HG03439 (cell line): ENCODE results near the gene WWOX.
"Not testable (repeated sequence)": the region's sequence is repeated elsewhere in the genome, so short reads cannot be mapped to it uniquely, and the experiment has no call there.

Source experiments
- ATAC-seq: cut with Tn5 transposase; IDR thresholded peaks from one replicate; pipeline ENCODE4 v1.9.1; 2021; ENCODE audit warnings: mild to moderate bottlenecking, moderate library complexity; ENCODE audit not compliant: unreplicated experiment

Gene WWOX

GRCh38 chr16:78667675-78668074, 568.2 kb downstream of the WWOX start:
- ATAC-seq: no peak

GRCh38 chr16:78668393-78668792, 568.9 kb downstream of the WWOX start:
- ATAC-seq: no peak

- ATAC-seq: no peak
These were observed 570.5 kb downstream of the WWOX start for GRCh38 chr16:78669994-78670393.

DNA sequence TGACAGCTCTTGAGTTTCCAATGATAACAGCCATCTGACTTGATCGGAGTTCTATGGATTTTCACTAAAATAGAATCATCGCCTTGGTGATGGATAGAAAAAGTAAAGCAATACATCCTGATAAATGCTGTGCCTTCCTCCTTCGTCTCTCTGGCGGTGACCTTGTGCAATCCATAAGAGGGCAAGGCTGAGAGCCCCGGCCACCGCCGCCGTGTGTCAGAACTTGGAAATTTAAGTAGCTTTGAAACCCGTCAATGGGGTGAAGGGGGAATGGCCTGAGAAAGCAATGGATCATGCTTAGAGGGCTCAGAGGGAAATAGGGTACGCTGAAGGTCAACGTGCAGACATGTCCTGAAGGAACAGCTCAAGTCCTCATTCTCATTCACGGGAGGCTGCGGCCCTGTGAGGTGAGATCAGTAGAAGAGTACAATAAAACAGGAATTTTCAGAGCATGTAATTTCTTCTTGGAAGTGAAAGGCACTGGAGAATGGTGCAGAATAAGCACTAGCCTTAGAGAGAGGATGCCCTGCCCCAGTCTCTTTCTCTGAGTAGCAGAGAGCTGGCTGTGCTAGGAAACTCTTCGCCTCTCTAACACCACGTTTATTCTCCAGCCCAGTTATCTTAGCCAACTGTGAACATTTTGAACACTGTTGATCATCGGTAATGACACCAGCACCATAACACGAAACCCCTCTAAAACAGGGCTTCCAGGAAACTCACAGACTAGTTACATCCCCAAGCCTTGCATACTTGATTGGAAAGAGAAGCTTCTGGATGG, 573.5 kb downstream of the WWOX start:
- no peak for ATAC-seq

DNA sequence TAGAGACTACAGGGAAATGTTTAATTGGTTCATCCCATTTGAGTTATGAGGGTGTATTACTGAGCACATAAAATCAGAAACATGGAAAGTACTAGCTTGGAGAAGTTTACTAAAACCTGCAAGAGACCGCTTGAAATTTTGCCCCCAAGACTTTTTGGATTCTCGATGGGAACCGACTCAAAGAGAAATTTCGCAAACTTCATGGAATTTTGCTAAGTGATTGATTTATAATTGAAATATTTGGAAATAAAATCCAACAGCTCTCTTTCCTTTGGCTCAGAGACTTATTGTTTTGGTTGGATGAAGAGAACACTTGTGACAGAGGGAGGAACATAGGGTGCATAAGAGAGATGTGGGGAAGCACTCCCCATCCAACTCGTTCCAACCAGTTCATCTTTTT, 574.4 kb downstream of the WWOX start:
- ATAC-seq: no peak

- no peak for ATAC-seq
These were observed 575.9 kb downstream of the WWOX start for GRCh38 chr16:78675312-78675711.

DNA sequence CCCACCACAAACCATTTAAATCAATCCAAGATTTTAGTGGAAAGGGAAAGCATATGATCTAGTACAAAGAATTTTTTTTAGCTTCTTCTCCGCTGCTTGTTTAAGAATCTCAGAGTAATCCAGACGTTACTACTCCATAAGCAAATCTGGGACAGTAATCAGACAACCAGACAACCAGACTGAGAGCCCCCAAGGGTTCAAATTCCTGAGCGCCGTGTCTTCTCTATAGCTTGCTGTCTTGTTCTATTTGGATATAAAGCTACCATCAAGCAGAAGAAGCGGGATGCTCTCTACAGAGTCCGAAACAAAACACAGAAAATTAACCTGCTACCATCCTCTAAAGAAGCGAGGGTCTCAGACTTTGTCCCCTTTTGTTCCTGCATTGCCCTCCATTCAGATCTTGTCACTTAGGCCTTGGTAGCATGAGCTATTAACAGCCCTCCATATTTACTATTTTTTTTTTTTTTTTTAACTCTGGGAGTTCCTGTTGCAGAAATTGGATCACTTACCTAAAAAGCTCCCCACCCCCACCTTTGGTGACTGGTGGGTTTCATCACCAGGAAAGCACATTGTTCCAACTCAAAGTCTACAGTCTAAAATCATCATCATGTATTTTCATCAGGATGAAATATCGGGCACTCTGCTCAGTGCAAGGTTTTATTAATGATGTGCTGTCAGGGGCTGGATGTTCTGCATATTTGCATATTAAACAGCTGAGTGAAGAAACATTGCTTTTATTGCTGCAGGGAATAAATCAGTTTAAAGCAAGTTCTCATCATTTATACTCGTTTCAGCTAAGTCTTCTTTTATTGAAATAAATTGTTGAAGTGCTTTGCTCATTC, 576.7 kb downstream of the WWOX start:
- no peak for ATAC-seq

- ATAC-seq: no peak
These were observed 577.8 kb downstream of the WWOX start for GRCh38 chr16:78677181-78677731.

- ATAC-seq: no peak
These were observed 580.1 kb downstream of the WWOX start for GRCh38 chr16:78679546-78679945.

DNA sequence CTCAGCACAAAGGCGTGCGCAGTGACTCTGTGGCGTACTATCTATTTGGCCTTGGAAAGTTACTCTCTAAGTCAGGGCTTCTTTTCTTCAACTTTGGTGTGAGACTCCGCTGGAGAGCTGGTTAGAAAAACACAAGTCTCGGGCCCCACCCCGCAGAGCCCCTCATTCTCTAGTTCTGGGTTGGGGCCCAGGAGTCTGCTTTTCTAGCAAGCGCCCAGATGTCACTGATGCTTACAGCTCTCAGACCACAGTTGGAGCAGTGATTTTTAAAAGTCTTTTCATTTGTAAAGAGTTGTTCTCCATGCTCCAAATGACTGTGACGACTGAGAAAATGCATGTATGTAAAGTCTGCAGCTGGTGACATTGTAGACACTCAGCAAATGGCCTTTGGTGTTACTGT, 582.3 kb downstream of the WWOX start:
- no peak for ATAC-seq

- no peak for ATAC-seq
These were observed 584.7 kb downstream of the WWOX start for GRCh38 chr16:78684030-78684611.

- no peak for ATAC-seq
These were observed 585.4 kb downstream of the WWOX start for GRCh38 chr16:78684655-78685375.

- ATAC-seq: no peak
These were observed 587.1 kb downstream of the WWOX start for GRCh38 chr16:78686601-78687000.

DNA sequence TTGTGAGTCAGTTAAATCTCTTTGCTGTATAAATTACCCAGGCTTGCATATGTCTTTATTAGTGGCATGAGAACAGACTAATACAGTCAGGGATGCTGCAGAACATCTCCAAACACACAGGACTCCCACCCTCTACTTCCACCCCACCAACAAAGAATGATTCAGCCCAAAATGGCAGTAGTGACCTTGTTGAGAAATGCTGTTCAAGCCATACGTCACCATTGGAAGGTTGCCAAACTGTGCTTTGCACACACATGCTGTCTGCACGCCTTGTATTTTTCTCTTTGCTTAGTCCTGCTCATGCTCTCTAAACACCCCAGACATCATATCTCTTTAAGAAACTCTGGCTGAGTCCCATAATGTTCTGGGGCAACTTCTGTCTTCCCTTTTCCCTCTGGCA, 589.6 kb downstream of the WWOX start:
- ATAC-seq: no peak

DNA sequence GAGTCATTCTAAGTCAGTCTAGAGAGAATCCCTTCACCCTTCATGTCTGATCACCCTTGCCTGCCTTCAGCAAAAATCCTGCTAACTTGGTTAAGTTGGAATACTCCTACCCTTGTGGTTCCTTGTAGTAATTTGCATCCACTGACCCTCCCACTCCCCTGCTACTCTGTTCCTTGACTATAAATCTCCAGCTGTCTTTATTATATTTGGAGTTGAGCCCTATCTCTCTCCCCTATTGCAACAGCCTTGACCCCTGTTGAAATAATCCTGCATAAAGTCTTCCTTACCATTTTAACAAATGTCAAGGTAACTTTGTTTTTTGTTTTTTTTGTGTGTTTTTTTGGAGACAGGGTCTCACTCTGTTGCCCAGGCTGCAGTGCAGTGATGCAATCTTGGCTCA, 590.1 kb downstream of the WWOX start:
- no peak for ATAC-seq

GRCh38 chr16:78690510-78690909, 591.1 kb downstream of the WWOX start:
- no peak for ATAC-seq

- ATAC-seq: not testable (repeated sequence)
These were observed 592.3 kb downstream of the WWOX start for GRCh38 chr16:78691746-78692145.

DNA sequence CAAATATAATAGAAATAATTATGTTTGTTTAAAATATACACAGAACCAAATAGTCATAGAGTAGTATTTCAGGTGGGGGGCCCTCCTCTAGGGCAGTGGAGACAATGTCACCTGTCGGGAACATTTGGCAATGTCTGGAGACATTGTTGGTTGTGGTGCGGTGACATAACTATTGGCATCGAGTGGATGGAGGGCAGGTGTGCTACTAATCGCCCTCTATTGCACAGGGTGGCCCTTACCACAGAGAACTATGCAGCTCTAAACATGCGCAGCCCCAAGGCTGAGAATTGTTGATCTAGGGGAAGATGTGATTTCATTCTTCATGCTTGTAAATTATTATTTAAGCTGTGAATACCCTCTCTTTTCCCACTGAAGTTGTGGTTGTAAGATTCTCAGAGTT, 594.0 kb downstream of the WWOX start:
- no peak for ATAC-seq

DNA sequence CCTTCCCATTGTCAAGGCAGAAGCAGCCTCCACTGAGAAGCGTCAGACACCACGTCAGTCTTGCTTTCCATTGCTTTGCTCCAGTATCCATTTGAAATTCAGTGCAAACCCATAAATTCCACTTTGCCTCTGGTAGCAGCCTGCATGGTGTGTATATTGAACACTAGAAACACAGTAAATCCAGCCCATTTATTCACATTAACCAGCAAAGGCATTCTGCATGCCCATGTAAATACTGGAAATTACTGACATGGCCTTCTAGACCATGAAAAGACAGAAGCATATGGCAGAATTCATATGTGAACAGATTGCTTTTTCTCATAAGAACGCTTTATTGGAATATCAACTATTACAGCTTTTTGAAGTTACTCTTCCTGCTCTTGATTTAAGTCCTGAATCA, 595.0 kb downstream of the WWOX start:
- ATAC-seq: no peak

- ATAC-seq: no peak
These were observed 595.9 kb downstream of the WWOX start for GRCh38 chr16:78695391-78695790.

DNA sequence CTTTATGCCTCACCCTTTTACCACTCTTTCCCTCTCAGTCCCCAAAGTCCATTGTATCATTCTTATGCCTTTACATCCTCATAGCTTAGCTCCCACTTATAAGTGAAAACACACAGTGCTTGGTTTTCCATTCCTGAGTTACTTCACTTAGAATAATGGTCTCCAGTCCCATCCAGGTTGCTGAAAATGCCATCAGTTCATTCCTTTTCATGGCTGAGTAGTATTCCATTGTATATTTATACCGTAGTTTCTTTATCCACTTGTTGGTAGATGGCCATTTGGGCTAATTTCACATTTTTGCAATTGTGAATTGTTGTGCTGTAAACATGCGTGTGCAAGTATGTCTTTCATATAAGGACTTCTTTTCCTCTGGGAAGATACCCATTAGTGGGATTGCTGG, 597.3 kb downstream of the WWOX start:
- no peak for ATAC-seq
